Hematopoietic multipotent progenitor cell treated with erythropoietin and hydrocortisone succinate and interleukin-3 and kit ligand, for 15 days (in vitro differentiated cells): Measurements from ENCODE around the gene ADARB2.

Source experiments
- DNase-seq: peaks from one replicate; pipeline ENCODE4 v3.0.0-alpha.2; 2015; ENCODE audit warnings: low spot score

The ADARB2 gene

DNA sequence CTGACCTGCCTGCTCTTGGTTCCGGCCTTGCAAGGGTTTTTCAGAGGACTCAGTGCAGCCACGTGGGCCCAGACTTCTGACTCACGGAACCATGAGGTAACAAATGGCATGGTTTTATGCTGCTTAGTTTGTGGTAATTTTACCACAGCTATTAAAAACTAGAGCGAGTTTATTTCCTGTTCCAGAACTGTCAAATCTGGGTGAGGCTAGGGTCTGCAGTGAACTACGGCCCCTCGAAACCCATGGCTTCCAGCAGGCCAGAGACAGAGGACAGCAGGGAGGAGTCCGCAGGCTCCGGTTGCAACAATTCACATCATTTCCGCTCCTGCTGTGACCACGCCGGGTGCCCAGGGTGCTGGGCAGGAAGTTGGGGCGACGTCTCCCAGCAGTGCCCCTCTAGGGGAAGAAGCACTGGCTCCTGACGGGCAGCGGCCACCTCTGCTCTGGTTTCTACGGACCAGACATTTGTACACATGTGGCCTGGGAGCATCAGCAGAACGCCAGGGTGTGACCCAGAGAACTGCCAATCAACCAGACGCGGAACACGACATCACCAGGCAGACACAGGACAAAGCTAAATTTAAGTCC lies 74.8 kb downstream of the ADARB2 start:
- DNase-seq: no peak

DNA sequence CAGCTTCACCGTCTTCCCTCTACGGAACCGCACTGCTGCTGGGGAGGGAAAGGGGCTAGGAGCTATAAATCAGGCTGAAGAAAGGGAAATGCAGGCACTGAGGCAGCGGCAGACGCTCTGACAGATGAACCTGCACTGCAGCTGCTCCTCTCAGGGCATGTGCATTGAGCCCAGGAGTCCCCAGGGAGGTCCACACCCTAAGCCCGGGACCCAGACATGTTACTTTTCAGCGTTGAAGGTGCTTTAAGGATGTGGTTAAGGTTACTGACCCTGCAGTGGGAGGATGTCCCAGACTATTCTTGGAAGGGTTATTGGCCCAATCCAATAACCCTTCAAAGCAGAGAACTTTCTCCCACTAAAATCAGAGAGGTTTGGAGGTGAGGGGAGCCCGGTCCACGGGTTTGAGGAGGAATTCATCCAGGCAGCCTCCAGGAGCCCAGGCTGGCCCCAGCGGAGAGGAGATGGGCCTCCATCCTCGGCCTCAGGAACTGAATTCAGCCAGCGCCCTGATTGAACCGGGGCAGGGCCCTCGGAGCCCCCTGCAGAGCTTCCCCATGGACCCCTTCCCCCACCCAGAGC lies 75.4 kb downstream of the ADARB2 start:
- DNase-seq: no peak

DNA sequence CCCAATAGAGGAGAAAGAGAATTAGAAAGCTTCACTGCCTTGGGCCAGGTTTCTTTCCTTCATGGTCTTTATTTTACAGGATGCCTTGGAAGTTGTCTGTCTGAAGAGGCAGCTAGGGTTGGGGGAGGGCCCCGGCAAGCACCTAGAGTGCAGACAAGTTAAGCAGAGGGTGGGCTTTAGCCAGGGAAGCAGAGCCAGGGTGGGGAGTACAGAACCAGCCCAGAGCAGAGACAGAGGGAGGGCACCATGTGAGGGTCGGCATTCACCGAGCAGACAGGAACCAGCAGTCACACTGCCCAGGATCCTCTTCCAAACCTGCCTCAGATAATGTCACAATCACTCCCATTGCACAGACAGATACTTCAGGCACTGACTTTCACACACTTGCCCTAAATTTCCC lies 75.9 kb downstream of the ADARB2 start:
- DNase-seq: no peak

DNA sequence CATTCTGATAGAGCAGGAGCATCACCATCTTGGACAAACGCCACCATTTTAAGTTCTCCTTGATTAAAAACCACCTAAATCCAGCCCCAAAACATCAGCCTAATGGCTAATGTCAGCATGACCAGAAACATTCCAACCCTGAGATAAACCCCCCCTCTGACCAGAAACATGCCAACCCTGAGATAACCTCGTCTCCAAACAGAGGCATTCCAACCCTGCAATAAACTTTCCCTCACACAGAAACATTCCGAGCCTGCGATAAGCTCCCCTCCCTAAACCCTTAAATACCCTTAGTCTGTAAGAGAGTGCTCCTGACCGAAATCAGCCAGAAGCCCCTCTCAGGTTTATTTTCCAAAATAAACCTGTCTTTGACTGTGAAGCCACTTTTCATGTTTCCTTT lies 76.5 kb downstream of the ADARB2 start:
- DNase-seq: no peak

DNA sequence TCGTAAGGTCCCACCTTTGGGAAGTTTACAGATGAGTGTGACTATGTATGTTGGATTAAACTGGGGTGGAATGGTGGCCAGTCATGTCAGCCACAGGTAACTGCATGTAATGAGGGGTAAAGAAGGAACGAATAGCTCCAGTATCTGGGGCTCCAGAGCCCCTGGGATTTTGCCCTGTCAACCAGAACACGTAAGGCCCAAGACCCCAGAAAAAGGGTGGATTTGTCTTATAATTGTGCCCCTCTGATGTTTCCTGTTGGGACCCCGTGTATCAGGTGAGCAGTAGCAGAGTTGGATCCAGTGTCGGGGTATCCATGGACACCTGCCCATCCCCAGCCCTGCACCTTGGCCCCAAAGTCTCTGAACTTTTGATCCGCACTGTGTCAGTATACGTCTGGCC lies 76.9 kb downstream of the ADARB2 start:
- no peak for DNase-seq

DNA sequence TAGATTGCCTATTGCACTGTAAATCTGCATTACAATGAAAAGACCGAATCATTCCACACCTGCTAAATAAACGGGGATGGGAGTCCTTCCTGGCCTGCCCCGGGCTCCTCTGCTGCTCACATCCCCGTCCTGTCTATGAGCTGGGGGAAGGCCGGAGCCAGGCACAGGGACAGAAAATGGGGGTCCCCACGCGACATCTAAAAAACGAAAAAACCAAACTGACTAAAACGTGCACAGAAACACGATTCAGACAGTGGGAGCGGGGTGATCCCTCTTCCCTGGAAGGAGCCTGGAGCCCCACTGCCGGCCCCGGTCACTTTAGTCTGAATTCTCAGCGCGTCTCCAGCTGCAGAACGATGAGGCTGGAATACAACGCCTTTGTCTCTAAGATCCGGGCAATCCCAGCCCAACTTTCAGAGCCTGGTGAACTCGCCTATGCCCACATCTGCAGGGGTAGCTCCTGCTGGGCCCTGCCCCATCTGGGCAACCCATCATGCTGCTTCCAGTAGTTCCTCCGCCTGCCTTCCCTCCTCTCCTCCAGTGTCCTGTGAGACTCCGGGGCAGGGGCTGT lies 78.0 kb downstream of the ADARB2 start:
- DNase-seq: no peak

DNA sequence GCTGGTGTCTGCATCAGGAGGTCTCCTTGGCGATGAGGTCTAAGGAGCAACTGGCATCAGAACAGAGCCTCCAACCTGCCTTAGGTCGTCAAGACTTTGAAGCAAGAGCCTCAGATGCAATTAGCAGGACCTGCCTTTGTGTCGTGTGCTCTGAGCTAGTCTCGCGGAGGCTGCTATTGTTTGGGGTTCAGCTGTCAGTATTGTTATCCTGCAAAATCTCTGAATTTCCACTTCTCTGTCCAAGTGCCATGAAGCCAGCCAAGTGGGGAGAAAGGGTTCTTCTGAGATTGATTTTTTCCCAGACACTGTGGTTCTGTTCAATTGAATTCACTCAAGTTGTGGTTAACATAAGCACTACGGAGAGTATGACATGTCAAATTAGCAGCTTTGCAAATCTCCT lies 78.7 kb downstream of the ADARB2 start:
- no peak for DNase-seq

DNA sequence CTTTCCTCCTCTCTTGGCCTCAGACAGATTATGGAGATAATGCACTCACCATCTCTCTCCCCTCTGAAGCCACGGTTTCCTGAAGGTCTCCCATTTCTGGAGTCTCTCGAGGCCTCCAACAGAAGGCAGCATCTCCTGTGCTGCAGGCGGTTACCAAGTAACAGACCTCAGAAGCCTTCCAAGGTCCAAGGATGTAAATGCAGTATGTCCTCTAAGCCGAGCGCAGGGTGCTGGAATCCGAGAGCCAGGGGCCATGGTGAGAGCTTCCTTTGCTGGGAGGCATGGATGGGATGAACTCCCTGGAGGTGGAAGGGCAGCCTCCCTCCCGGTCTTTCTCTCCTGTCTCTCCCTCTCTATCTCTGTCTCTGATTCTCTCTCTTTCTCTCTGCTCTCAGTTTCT lies 79.8 kb downstream of the ADARB2 start:
- DNase-seq: no peak

DNA sequence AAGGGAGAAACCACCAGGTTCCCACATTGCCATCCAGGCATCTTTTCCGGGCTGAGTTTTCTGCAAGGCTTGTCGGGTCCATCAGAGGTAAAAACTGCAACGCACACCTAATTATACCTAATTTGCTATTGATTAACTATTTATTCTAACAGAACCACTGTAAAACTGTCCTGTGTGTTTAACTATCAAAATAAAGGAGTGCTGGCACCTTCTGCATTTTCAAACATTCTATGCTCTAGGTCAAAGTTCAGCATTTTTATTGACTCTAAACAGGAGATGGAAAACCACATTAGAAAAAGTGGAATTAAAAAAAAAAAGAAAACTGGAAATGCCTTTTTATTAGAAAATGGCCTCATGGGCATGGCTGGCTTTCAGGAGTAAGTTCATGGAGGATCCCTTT lies 82.0 kb downstream of the ADARB2 start:
- no peak for DNase-seq

DNA sequence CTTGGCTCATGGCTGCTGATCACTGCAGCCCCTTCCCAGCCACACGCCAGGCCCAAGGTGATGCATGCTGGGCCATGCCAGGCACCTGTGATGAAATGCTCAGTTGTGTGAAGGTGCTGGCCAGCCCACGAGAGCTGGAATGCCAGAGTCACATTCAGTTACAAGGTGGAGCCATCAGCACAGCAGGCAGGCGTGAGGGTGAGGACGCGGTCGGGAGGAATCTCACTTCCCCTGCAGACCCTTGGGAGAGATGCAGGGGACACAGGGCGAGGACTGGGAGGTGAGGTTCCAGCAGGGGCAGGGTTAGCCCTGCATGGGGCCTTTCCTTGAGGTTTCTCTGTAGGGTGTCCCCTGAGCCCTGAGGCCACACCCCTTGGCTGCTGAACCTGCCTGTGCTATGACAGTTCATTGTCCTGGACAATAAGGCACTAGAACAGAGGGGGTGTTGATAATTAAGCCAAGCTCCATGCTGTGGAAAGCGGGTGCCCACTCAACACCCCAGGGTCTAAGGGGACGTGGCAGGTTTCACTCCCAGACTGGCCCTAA lies 82.4 kb downstream of the ADARB2 start:
- no peak for DNase-seq

DNA sequence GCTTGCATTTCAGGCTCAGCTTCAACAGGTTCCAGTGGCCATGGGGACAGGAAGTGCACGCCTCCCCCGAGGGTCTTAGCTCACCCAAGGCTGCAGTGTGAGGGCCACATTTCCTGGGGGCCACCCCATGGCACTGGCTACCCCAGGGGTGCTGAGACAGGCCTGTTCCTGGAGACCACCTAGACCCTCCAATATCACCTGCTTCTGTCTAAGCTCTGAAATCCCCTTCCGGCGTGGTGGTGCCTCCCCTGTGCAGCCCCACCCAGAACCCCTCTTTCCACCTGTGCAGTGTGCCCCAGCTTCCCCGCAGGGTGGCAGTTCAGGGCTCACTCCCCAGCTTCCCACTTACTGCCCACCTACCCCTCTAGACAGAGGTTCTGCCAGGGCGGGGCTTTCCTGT lies 83.1 kb downstream of the ADARB2 start:
- DNase-seq: no peak

DNA sequence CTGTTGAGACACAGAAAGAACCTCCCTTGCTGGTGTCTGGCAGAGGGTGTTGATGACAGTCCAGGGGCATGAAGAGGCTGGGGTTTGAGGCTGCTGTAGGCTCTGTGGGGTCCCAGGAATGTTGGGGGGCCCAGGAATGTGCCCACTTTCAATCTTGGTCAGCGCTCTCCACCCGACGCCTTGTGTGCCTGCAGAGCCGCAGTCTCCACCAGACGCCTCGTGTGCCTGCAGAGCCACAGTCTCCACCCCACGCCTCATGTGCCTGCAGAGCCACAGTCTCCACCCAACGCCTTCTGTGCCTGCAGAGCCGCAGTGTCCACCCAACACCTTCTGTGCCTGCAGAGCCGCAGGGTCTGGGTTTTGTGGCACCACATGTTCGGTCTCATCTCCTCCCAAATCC lies 84.0 kb downstream of the ADARB2 start:
- DNase-seq: no peak

DNA sequence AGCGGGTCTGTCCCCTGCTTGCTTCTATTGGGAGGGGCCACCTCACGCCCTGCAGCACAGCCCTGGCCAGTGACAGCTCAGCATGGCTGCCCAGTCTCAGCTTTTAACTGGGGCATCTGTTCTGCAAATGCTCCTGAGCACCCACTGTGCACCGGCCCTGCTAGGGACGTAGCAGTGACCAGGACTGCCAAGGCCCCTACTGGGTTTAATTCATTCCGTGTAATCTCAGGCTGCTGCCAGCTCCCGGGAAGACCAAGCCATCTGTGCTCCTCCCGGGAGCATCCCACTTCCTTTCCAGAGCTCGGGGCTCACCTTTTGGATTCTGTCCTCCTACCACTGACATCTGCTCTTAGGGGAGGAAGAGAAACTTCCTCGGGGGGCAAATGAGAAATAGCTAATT lies 85.2 kb downstream of the ADARB2 start:
- DNase-seq: no peak

DNA sequence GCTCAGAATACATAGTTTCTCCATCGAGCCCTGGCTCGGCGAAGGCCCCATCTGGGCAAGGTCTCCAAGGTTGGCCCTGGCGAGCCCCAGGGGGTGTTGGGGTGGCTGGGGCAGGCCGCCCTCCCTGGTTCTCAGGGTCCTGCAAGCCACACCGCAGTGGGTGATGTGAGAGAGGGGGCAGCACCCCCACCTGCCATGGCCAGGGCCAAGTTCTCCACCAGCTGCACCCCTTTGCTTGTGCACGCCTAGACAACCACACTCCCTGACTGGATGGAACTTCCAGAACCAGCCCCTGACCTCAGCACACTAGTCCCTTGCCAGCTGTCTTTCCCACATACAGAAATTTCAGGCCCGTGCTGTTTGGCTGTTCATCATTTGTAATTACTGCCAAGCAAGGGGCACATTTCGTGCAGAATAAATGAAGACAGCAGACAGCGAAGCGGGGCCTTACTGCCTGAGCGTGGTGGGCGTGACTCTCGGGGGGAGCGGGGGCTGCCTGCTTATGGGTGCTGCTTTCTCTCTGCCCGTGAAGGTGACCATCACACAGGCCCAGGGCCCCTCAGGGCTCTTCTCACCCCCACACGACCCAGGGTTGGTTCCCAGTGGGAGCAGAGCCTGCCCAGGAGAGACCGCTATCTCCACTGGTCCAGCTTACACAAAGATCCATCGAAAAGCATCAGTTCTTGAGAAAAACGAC lies 85.9 kb downstream of the ADARB2 start:
- DNase-seq: no peak

DNA sequence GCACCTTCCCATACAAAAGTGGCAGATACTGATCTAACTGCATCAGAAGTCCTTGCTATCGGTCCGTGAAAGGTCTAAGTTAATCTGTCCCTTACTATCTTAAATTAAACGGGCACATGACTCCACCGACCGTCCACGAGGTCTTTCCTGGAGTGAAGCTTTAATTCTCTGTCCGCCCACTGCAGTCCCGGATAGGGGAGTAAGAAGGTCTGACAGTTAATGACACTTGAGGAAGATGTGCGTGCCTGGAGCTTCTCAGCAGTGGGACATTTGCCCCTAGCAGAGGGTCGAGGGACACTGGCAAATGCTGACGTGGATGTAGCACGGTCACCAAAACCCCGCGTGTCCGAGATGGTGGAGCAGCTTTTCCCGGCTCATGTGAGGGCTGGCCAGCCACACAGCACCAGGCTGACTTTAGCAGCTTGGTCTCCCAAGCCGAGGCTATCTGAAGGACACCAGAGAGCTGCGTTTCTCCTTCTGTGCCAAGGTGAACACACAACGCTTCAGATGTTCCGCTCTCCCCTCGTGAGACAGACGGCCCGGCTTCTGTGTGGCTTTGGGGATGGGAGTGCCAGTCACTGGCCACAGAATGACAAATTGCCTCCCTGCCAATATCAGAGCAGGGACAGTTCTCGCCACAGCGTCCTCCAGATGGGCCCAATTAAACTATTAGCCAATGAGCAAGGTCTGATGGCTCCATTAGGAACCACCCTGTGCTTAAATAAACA lies 86.6 kb downstream of the ADARB2 start:
- DNase-seq: no peak

DNA sequence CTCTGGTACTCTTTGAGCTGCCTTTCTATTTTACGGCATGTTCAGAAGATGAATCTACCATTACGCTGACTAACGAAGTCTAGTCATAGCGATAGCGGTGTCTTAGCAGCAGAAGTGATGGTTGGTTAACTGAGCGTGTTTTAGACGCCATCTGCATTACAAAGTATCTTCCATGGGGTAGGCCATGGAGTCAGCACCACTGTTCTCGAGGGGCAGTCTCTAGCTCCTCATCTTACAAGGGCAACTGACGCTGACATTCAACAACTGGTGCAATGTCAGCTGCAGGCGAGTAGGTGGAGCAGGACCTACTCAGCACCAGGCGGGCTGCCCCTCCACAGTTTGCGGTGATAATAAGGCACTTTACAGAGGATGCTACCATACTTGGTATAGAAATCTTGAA lies 88.7 kb downstream of the ADARB2 start:
- DNase-seq: no peak

DNA sequence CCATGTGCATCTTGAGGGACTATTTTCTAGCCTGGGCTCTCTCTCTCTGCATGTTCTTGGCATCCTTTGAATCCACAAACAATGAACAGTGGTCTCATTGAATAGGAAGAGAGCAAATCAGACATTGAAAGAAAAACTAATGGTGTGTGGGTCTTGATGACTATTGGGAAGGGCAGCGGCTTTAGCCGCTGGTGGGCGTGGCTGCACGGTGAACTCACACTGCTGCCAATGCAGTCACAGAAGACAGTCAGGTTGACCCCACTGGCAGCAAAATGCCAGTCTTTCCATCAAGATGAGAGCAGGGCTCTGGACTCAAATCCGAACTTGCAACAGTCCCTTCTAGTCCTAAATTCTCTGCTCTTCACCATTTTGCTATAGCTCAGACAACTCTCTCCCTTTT lies 91.0 kb downstream of the ADARB2 start:
- no peak for DNase-seq

DNA sequence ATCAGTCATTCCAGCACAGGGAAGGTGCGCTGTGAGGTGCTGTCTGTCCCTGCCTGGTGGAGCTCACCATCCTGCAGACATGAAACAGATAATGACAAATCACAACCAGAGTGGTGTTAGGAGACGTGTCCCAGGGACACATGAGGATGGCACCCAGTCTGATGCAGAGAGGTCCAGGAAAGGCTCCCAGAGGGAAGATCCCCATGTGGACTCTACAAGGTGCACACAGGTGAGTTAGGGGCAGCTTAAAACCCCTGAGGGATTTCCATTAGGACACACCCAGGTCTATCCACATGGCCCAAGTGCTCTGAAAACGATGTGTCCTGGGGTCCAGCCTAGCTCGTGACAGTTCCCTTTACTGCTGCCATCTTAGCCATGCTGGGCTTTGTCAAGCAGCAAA lies 91.4 kb downstream of the ADARB2 start:
- DNase-seq: no peak

DNA sequence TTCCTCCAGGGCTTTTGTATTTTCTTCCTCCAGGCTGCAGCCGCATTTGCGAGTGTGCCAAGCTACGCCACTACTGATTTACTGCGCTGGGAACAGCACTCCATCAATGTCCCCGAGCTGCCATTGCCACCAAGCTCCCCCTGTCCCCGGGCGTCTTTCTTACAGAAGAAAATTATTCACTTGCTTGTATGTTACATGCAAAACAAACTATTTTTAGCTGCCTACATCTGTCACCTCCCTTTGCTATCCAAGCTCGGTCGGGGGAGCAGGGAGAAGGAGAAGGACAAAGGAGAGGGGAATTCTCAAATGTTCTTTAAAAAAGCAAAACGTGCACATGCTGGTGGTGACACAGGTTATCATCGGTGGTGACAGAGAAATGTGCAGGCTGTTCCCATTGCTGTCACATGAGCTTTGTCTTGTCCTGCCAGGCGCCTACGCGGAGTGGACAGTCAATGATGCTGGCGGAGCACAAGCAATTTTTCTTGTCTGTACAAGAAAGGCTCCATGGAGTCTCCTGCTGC lies 93.1 kb downstream of the ADARB2 start:
- no peak for DNase-seq

DNA sequence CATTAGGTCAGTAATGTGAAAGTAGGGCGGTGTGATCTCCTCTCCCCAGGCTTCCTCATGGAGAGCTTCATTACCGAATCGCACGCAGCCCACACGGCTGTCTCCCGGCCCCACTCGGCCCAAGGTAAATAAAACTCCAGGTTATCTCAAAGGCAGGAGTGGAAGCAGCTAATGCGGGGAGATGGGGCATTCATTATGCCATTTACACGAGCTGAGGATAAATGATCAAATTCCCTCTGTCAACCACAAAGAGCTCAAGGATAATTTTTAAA lies 93.5 kb downstream of the ADARB2 start:
- DNase-seq: no peak

DNA sequence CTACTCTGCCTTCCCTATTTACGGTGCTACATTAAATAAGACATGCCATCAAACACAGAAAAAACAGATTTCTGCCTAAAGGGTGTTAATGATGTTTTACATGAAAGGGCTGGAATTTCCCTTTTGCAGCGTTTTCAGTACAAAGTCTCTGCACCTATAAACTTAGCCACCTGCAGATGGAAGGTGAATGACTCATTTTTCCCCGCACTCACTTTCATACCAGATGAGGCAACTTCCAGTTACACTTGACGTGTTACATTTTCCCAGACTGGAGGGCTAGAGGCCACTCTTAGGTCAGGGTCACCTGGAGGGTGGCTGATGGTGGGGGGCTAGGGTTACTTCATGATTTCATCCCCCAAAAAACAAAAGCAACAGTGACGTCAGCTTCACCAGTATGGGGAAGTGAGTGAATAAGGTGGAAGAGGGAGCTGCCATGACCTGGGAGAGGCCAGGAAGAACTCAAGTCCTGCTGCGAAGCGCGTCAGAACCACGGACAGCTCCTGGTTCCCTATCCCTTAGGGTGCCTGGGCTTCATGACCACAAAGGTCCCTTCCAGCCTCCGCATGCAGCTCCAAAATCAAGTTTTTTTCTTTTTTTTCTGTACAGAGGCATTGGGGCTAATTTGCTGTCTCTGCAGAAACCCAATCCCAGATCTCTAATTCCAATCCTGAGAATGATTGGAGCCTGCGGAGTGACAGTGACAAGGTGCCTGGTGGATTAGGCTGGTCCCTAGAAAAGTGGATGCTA lies 94.0 kb downstream of the ADARB2 start:
- DNase-seq: no peak

DNA sequence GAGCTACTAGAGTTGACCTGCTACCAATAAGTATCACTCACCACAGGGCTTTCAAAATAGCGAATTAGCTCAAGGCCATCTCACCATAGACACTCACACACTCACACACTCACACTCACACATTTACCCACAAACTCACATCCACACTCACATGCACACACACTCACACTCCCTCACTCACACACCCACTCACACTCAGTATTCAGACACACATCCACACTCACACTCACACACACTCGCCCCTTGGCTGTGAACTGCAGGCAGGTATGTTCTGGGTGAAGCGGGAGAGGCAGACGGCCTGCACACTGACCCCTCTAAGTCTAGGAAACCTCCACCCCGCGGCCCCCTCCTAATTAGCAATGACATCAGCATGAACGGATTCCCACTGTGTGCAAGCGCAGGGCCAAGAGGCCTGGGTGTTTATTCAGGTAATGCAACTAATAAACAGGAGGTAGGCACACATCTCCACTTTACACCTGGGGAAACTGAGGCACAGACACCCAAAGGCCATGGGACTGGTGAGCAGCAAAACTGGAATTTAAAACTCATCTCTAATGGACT lies 94.6 kb downstream of the ADARB2 start:
- DNase-seq: no peak
